GM13977 (cell line): ENCODE results near the gene VEPH1.

Experiments
- DNase-seq: peaks from one replicate; pipeline ENCODE4 v3.0.0; 2012; ENCODE audit warnings: low spot score
- CTCF ChIP-seq: IDR thresholded peaks from 2 replicates; pipeline ENCODE4 v1.5.1; 2012; ENCODE audit warnings: mild to moderate bottlenecking, control low read depth; ENCODE audit not compliant: insufficient read depth; ENCODE audit errors: extremely low read depth, missing control alignments
- in situ Hi-C: fragments of 300-500 bp; cut with MboI; formaldehyde crosslinking; loops from one replicate; pipeline ENCODE4 v1.12.0; 2022; ENCODE audit warnings: low sequenced_read_pairs, low pct_unique_long_range_greater_than_20kb, mixed read lengths, inconsistent platforms; ENCODE audit not compliant: unreplicated experiment

The VEPH1 gene

GRCh38 chr3:157459706-157460105, 43.5 kb downstream of the VEPH1 start:
- DNase-seq: no peak
- TF ChIP-seq CTCF: no peak
- in situ Hi-C loops: no loop called here

DNA sequence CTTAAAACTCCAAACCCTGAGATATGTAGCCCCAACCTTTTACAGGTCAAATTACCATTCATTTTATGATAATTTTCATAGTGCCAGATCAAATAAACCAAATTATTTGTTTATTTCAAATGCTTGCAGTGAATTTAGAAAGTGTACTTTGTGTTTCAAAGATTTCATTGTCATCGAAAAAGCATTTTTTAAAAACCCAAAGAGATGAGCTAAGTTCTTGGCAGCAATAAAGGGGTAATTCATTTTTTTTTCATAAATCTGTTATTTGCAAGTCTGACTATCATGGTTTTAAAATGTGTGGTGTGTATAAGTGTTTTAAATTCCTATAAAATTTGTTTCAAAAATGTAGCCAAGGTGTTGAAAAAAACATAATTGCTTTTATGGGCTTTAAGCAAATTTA, 49.4 kb downstream of the VEPH1 start:
- no peak for TF ChIP-seq CTCF
- in situ Hi-C loops: no loop called here
- no peak for DNase-seq

DNA sequence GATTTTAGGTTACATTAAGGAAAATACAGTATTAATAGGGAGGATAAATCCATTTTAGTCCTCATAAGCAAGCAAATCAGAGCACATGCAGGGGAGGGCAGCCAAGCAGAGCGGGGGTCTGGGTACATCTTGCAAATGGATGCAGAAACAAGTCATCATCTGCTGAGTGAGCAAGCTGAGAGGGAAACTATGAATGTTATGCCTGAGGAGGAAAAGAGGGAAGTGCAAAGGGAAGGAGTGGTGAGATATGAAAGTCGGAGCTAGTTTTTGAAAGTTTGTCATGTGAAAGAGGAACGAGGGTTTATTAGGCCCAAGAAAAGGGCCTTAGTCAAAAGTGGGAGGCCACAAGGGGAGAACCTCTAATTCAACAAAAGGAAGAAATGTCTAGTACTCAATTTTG, 51.1 kb downstream of the VEPH1 start:
- TF ChIP-seq CTCF: no peak
- no peak for DNase-seq
- in situ Hi-C loops: no loop called here

DNA sequence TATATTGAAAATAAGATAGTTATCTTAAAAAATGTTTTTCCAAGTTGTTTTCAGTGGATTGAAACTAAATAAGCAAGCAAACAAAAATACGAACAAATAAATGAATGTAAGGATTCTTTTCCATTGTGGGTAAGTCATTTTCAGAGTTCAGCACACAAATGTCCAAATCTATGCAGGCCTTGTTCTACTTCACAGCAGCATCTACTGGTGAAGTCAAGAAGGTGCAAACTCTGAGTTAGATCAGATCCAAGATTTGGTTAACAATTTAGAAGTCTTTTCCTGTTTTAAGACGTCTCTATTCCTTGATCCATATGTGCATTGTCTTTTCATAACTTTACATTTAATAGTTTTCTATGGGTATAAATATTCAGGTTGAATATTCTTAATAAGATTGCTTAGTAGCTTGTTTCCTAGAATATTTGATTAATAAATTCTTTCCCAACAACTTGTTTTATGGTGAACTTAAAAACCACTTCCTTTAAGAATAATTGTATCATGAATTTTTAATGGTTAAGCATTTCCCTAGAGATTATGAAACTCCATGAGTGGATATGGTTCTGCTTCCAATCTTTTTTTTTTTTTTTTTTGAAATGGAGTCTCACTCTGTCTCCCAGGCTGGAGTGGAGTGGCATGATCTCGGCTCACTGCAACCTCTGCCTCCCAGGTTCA, 56.1 kb downstream of the VEPH1 start:
- in situ Hi-C loops: no loop called here
- TF ChIP-seq CTCF: no peak
- DNase-seq: no peak

GRCh38 chr3:157445857-157446256, 57.4 kb downstream of the VEPH1 start:
- DNase-seq: no peak

GRCh38 chr3:157444797-157445184, 58.4 kb downstream of the VEPH1 start:
- no peak for TF ChIP-seq CTCF
- no peak for DNase-seq
- in situ Hi-C loops: no loop called here

More at GRCh38 chr3:157445857-157446256, 57.4 kb downstream of the VEPH1 start:
- in situ Hi-C loops: no loop called here
- no peak for TF ChIP-seq CTCF
